Activated T-helper 1 cell treated with Interleukin-2 at 50 U/mL for 16 hours (primary cell): ENCODE results near the gene KCNF1.

Experiments
- DNase-seq: peaks from one replicate; pipeline ENCODE4 v3.0.0-alpha.2; 2020; ENCODE audit warnings: low read depth

KCNF1 gene

DNA sequence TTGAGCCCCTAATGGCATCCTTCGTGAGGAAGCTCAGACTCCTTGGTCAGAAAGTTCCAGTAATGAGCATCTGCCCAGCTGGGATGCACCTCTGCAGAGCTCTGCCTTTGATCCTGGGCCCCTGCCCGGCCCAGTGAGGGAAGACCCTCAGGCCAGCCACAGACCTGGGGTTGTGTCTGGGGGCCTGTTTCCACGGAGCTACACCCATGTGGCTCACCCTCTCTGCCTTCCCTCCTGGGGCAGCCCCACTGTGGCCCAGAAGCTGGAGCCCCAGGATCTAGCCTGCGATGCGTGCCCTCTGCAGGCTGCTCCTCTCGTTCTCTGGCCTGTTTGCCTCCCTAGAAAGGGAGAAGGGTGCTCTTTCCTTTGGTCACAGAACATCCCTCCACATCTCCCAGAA, 9.8 kb downstream of the KCNF1 start:
- DNase-seq, result no peak

DNA sequence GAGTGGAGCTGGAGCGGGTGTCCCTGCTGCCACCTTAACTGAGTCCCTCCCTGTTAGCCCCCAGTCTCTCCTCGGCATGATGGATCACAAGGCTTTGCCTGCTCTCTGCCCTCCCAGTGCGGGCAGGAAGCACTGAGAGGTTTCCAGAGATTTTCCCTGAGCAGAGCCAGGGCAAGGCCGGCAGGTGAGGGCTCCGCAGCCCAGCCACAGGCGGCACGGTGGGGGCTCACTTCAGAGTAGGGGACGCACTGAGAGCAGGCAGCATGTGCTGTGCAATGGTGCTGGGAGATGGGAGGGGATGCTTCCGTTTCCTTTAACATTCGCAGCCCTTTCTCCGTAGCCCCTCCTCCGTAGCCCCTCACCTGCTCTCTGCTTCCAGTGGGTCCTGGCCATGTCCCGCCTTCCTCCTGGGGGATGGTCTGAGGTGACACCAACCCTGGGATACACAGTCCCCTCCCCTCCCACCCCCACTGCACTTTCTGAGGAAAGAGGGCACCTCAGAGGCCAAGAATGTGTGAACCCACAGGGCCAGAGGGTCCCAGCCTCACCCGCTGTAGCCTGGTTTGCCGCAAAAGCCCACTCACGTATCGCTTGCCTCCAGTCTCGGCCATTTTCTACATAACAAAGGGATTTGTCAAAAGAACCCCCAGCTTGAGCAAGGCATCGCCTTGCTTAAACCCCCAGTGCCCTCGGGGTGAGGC, 10.7 kb downstream of the KCNF1 start:
- DNase-seq, result no peak

DNA sequence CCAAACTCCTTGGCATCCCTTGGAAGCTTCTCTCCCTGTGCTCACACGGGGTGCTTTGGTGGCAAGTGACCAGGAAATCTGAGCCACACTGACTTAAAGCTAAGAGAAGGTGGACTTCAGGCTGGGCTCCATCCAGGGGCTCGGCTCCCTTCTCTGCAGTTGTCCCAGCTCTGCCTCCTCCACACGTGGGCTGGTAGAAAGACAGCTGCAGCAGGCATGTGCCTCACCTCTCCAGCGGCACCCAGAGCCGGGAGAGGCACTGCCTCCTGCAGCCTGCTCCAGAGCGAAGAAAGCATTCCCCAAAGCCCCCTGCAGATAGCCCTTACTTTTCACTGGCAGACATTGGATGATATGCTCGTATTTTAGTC, 11.3 kb downstream of the KCNF1 start:
- no peak for DNase-seq

DNA sequence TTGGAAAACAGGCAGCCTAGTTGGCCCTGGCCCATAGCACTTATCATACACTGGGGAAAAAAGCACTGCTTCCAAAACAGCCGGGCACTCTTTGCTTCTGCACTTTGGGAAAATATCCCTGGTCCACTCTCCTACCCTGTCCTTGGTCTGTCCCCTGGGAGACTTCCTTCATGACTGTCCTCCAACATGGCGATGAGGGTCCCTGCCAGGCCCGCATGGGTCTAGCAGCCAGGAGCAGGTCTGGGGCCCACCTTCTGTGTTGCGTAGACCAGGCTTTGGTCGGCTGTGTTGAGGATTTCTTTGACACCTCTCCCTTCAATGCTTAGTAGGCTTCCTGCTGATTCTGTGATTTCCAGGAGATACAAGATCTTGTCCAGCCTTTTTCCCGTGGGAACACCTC, 12.2 kb downstream of the KCNF1 start:
- DNase-seq, result no peak

DNA sequence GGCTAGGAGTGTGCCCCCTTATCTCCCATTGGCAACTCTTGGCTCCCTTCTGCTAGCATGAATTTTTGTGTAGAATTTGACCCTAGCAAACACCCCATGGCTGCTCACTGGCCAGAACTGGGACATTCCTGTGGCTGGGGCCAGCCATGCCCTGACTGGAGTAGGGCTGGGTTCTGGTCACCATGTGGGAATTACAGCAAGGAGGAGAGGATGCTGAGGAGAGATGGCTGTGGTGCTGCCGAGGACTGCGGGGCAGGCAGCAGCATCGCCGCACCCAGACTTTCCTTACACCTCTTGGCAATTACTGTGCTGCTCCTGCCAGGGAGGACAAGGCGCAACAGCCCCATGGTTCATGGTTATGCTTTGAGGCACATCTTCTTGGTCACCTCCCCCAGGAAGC, 12.7 kb downstream of the KCNF1 start:
- DNase-seq, result no peak

DNA sequence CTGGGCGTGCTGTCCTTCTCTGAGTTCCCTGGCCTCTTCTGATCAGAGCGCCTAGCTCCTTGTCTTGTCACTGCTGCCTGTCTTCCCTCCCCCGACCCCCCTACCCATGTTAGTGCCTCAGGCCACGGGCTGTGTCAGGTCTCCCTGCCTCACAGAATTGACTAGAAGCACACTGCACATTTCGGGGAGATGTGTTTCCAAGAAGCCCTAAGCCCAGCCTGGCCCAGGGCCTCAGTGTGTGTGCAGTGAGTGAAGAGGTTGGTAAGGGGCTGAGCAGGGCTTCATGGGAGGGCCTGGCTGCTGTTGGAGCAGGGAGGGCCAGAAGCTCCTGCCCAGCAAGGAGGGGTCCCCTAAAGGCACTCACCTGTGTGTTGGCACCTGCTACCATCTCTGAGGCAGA, 13.1 kb downstream of the KCNF1 start:
- no peak for DNase-seq

DNA sequence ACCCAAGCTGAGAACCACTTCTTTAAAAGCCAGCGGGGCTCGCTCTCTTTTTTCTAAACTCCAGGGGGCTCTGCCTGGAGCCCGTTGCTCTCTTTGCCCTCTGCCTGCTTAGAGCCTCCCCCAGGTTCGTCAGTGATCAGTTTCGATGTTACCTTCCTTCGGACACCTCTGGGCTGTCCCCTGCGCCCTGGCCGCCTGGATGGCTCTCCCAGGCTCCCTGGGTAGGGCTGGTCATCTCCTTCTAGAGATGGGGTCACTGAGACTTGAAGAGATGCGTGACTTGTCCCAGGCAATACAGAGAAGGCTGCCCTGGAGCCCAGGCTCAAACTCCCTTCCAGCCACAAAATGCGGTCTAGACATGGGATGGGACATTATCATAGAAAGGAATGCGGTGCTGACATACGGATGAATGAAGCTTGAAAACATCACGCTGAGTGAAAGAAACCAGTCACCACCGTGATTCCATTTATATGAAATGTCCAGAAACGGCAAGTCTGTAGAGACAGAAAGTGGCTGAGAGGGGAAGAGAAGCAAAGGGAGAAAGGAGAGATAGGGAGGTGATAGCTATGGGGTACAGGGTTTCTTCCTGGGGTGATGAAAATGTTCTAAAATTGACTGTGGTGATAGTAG, 14.6 kb downstream of the KCNF1 start:
- no peak for DNase-seq

DNA sequence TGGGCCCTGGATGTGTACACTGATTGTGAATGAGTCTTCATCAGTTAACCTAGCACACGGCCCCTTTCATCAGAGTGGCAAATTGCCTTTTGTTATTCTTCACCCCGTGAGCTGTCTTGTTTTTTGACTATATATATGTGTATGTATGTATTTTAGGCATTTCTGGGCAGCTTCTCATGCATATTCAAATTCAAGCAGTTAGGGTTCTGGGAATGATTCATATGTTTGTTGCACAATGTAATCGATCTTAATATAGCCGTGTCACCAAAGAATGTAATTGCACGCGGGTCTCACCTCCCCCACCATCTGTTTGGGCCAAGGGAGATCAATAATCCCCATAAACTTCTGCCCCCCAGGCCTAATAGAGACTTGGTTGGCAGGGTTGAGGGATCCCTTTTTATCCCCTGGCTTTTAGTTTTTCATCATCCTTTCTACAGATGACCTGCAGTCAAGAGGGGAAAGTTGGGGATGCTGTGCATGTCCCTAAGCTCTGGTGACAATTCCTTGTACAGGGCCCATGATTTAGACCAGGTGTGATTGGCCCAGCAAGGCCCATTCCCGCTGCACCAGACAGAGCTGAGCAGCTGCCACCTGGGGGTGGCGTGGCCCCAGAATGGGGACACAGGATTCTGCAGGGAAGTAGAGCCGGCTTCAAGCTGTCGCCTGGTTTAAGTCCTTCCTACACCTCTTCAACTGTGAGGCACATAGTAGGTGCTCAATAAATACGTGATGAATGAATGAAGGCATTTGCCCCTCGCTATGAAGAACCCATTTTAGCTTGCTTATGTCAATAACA, 19.2 kb downstream of the KCNF1 start:
- no peak for DNase-seq

DNA sequence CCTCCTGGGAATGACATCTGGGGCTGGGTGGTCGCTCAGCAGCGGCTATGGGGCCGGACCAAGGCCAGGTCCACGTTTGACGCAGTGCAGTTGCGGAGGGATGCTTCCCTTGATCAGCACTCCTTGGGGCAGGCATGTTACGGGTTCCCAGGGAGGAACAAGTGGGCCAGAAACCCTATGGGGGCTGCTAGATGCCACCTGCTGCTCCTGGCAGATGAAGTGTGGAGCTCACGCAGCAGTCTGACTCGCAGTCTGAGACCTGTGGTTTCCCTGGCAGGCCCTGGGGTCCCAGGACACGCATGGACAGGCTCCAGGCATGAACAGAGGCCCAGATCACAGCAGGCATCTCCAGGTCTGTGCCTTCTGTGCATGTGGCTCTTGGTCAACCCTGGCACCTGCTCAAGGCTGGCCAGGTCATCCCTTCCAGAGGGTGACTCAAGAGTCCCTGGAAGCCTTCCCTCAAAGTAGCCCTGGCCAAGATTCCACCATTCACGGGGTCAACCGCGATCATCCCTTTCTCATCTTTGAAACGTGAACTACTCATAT, 20.0 kb downstream of the KCNF1 start:
- no peak for DNase-seq

DNA sequence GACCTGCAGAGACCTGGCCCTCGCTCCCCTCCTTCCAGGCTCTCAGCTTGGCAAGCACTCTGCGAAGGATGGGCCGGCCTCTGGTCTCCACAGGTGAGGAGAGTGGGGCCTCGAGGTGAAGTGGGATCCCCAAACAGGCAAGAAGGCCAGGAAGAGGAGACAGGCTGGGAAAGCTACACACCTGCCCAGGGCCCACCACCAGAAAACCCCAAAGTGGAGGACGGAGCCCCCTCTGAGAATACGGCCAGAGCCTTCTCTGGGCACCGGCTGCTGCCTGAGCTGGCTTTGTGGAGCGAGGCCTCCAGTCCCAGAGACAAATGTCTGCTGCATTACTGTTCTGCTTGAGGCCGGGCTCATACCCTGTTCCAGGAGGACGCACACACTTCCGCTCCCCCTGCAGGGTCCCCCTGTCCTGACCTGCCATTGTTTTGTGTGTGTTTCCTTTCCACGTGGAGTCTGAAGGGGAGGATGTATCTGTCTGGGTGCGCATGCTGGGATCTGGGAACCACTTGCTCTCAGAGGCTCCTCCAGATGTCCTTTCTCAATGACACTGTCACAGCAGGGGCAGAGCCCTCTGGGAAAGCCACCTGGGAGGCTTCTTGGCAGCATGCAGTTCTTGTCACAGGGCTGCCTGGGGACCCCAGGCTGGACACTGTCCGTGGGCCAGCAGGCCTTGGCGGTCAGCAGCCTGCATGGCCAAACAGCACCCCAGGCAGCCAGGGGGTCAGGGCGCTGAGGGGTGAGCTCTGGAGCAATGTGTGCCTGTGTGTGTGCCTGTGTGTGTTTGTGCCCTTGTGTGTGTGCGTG, 20.8 kb downstream of the KCNF1 start:
- no peak for DNase-seq

DNA sequence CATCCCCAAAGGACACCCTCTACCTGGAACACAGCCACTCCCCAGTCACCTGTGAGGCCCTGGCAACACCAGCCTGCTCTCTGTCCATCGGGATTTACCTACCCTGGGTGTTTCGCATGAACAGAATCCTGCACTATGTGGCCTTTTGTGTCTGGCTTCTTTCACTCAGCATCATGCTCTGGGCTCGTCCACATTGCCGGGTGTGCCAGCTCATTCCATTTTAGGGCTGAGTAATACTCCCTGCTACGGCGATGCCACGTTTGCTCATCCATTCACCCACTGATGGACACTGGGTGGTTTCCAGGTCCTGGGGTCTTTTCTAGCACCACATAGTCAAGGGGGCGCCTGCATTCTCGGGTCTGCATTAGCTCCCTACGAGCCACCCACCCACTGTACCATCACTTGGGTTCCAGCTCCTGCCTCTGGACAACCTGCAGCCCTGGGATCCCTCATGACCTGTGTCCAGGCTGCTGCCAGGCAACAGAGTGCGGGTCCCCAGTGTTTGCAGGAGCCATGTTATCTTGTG, 22.0 kb downstream of the KCNF1 start:
- no peak for DNase-seq

DNA sequence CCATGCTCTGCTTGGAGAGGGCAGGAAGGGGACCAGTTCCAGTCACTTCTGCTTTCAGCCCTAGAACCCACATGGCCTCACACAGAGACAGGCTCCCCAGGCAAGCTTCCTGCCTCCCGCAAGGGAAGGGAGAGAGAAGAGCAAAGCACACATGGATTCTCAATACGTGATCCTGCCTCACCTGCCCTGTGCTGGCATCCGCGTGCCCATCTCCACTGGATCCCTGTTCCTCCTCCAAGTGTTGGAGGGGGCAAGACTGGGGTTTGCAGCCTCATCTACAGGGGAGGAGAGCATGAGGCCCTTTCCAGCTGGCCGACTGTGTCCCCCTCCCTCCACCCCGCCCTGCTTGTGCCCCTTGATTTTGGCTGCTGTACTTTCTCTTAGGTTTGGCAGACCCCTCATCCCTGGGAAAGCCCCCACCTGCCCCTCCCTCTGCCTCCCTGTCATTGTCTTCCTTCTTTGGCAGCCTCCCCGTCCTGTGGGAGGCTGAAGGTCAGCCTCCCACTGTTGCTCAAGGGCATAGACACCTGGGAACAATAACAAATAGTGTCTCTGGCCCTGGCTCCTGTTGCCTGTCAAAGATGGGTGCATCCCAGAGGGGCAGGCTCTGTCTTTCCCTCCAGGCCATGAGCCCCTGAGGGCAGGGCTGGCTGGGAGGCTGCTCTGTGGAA, 22.7 kb downstream of the KCNF1 start:
- DNase-seq, result no peak

DNA sequence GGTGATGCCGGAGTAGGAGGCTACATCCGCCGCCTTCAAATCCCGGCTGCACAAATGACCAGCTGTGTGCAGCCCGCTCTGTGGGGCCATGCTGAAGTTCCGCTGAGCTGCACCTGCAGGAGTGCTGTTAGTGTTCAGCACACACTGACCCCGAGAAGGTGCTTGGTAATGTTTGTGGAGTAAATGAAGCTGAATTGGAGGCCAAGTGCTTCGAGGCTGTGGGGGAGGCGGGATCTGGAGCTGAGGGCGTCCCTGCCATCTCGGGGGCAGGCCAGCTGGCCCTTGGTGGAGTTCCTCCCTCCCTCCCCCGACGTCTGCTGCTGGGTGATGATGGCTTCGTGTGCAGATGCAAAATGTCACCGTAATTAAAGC, 23.2 kb downstream of the KCNF1 start:
- DNase-seq, result no peak

DNA sequence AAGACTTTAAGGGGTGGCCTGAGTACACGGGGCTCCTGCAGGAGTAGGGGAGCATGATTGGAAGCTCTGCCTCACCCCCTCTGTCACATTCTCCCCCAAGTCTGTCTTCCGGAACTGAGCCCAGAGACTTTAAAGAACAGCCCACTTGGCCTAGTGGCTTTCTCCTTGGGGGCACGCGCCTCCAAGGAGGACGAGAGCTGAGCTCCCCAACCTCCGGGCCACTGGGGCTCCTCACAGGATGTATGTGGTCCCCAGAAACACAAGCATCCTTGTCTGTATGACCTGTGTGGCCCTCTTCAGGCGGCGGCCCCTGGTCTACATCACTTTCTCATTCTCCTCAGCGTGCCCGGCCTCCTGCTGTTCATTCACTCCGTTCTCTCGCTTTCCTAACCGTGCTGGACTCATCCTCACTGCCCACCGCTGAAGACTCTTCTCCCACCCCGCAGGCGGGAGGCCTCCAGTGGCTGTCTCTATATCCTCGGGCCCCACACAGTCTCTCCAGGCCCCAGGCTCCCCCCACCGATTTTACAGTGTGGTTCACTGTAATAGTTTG, 23.7 kb downstream of the KCNF1 start:
- DNase-seq, result no peak

DNA sequence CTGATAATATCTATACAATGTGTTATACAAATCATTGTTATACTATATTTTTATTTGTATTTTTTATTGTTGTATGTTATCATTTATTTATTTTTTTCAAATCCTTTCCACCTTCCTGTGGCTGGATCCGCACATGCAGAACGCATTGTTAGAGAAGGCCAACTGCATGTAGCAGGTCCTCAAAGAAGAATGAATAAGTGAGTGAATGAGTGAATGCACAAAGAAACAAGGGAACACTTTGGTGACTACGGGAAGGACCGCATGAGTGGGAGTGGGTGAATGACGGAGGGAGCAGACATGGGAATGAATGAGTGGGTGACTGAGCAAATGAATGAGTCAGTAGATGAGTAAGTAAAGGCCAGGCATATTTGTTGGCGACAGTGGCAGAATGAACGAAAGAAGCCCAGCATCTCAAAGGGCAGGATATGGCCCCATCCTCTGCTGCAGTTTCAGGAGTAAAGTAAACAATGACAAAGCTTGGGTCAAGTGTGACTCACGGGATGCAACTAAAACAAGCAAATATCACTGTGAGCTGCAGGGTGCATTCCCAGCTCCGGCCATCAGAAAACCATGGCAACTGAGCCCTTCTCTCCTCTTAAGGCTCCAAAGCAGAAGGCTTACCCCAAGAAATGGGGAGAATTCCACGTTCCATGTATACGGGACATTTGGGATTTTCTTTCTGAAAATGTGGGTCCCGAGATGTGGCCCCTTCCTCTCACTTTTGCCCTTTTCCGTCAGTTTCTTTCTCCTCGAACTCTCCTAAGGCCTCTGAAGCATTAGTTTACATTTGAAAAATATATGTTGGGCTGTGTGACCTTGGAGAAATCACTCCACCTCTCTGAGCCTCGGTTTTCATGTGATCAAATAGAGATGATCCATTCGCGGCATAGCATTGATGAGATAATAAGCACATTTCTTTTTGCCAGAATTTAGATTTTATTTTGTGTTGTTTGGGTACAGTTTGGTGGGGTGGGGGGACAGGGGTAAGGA, 24.5 kb downstream of the KCNF1 start:
- DNase-seq, result no peak

DNA sequence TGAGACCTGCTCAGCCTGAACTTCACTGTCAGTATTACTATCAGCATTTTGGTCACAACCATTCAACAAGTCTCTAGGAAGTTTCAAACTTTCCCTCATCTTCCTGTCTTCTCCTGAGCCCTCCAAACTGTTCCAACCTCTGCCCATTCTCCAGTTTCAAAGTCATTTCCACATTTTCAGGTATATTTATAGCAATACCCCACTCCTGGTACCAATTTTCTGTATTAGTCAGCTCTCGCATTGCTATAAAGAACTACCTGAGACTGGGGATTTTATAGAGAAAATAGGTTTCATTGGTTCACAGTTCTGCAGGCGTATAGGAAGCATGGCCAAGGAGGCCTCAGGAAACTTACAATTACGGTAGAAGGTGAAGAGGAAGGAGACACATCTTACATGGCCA, 27.3 kb downstream of the KCNF1 start:
- DNase-seq, result no peak

DNA sequence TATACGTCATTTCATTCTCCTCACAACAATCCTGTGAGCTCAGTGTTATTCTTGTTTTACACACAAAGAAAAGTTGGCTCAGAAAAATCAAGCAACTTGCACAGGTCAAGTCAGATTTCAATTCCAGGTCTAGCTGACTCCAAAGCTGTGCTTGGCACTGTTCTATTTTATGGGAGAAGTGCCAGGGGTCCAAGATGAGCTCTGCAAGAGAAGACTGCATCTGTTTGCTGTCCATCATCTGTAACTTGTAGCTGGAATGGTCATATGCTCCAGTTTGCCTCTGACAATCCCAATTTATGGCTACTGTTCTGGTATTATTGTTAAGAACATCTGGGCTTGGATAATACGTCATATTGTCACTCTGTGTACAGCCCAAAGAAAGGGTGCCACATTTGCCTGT, 28.9 kb downstream of the KCNF1 start:
- no peak for DNase-seq

DNA sequence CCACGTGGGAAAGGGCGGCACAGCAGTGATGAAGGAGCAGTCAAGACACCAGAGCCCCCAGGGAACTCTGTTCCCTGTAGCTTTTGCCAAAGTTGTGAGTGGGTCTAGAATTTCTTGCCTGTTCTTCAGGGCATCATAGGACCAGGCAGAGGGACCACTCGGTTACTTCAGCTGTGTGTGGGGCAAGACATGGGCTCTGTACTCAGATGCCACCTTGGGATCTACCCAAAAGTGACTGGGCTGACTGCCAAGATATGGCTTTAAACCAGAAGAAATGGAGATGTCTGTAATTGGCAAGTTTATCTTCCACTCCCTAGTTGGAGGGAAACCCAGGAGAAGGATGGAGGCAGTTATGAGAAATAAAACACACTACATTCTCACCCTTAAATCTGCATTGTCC, 29.6 kb downstream of the KCNF1 start:
- no peak for DNase-seq

DNA sequence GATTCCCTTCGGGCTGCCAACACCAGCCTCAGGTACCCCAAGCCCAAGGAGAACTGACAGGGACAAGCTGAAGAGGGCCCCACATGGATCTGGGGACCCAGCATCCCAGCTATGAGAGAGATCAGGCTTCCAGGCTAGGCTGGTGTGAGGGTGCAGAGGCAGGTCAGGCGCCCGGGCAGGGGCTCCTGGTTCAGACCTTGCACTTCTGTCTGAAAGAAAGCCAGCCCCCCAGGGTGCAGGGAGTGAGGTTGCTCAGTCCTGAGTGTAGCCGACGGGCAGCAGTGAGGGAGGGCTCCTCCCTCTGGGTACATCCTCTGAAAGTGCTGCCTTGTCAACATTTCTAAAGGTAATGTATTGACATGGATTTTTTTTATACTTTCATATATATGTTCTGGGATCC, 33.1 kb downstream of the KCNF1 start:
- no peak for DNase-seq

DNA sequence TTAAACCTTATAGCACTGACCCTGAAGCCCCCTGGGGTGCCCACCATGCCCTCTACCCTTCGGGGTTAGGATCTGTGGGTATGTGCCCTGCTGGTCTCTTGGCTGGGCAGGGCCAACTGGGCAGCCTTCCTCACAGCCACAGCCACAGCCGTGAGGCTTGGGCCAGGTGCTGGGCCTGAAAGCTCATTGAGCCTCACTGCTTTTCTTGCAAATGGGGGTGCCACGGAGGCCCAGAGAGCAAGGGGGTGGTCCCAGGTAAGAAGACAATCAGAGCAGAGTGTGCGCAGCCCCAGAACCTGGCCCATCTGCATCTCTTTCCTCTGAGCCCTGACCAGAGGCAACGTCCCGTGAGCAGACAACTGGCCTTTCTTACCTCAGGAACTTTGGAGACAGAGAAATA, 34.7 kb downstream of the KCNF1 start:
- DNase-seq, result no peak
